A673 (cell line): ENCODE data around the gene EFNA5. TPM values are rescaled to one million over a fixed set of nuclear protein-coding genes. Genes with fewer than 3 reads are reported as not detected.

Experiments used
- BruUV-seq: library from RNA; stranded (reverse); fragments of 400-500 nt; replicated peaks from 2 replicates; lab custom pipeline; 2021; lab: Mats Ljungman, UMichigan
- CTCF ChIA-PET: fragments of 300-600 bp; sonication (Branson Sonifier 250); formaldehyde crosslinking; loops from one replicate; lab custom pipeline; 2022; ENCODE audit warnings: antibody characterized with exemption; lab: Charles Lee
- POLR2A ChIA-PET: fragments of 300-600 bp; sonication (Branson Sonifier 250); formaldehyde crosslinking; loops from one replicate; lab custom pipeline; 2022; ENCODE audit warnings: antibody characterized with exemption; ENCODE audit not compliant: low non-redundant PET; lab: Charles Lee
- DNase-seq: peaks from one replicate; pipeline ENCODE4 v3.0.0-alpha.2; 2015; ENCODE audit warnings: low spot score
- H3K27ac ChIP-seq: fragments of 200-600 bp; sonication (generic); 2 replicates; pipeline ENCODE4 v1.5.1; 2016; ENCODE audit warnings: mixed run types, low read depth, mild to moderate bottlenecking, mixed read lengths, antibody characterized with exemption, low read length; ENCODE audit not compliant: poor library complexity, severe bottlenecking
- H3K27me3 ChIP-seq: fragments of 200-600 bp; sonication (generic); replicated peaks from 2 replicates; pipeline ENCODE4 v1.6.1; 2017; ENCODE audit warnings: mixed run types, low read depth, mild to moderate bottlenecking, mixed read lengths, antibody characterized with exemption, low read length; ENCODE audit not compliant: insufficient read depth, poor library complexity
- H3K36me3 ChIP-seq: fragments of 200-600 bp; sonication (generic); 2 replicates; pipeline ENCODE4 v1.6.1; 2016; ENCODE audit warnings: mixed run types, mild to moderate bottlenecking, mixed read lengths, antibody characterized with exemption, low read length; ENCODE audit not compliant: insufficient read depth, poor library complexity, severe bottlenecking
- H3K4me1 ChIP-seq: fragments of 200-600 bp; sonication (generic); 2 replicates; pipeline ENCODE4 v1.6.1; 2017; ENCODE audit warnings: mixed run types, mild to moderate bottlenecking, mixed read lengths, antibody characterized with exemption, low read length; ENCODE audit not compliant: insufficient read depth, poor library complexity, severe bottlenecking
- H3K4me3 ChIP-seq: fragments of 200-600 bp; sonication (generic); 2 replicates; pipeline ENCODE4 v1.5.1; 2016; ENCODE audit warnings: low read depth, mixed run types, mild to moderate bottlenecking, mixed read lengths, low read length; ENCODE audit not compliant: poor library complexity, severe bottlenecking
- H3K9me3 ChIP-seq: fragments of 200-600 bp; sonication (generic); 2 replicates; pipeline ENCODE4 v1.6.1; 2016; ENCODE audit warnings: mixed run types, low read depth, mild to moderate bottlenecking, mixed read lengths, antibody characterized with exemption, low read length; ENCODE audit not compliant: poor library complexity, severe bottlenecking
- EZH2 ChIP-seq: fragments of 200-600 bp; sonication (generic); IDR thresholded peaks from 2 replicates; pipeline ENCODE4 v1.6.1; 2017; ENCODE audit warnings: borderline replicate concordance, low read depth, mild to moderate bottlenecking, mixed read lengths, antibody characterized with exemption, low read length; ENCODE audit not compliant: poor library complexity, severe bottlenecking
- intact Hi-C: fragments of 100-400 bp; cut with micrococcal nuclease; formaldehyde crosslinking; loops from one replicate; pipeline ENCODE4 v1.10.0; 2022; ENCODE audit not compliant: unreplicated experiment
- total RNA-seq: library from RNA; stranded (reverse); gene quantifications from 2 replicates; pipeline ENCODE4 v1.2.3, GENCODE V29; 2021
- TF ChIP-seq, protein P1 (sequence below): fragments of 300-800, 200-600 bp; sonication (generic); conservative IDR thresholded peaks from 2 replicates; pipeline ENCODE4 v1.5.1; 2017; ENCODE audit warnings: low read depth, mild to moderate bottlenecking, antibody characterized with exemption, low read length, moderate library complexity, mixed read lengths

The EFNA5 gene
- total RNA-seq, 1 experiment from 2014 or later = 16.7 TPM

DNA sequence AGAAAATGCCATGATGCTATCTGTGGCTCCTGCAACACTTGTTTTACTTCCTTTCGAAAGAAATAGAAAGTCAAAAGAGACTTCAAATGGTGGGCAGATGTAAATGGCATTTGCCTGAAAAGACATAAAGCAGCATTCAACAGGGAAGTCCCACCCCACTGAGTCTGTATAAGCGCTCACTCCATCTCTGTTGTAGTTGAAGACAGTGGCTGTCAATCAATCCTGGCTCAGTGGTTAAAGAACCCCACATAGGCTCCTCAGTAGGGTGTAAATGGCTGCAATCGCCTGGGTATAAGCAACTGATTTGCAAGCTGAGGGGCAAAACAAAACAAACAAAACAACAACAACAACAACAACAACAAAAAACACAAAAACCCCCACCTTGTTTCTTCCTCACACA is 158.7 kb downstream of the EFNA5 start:
- H3K27me3 ChIP-seq = no peaks in the 10 kb centered on the region
- H3K4me3 ChIP-seq = no peak overlapping the region
- no peak for TF ChIP-seq EZH2
- TF ChIP-seq, protein P1, sequence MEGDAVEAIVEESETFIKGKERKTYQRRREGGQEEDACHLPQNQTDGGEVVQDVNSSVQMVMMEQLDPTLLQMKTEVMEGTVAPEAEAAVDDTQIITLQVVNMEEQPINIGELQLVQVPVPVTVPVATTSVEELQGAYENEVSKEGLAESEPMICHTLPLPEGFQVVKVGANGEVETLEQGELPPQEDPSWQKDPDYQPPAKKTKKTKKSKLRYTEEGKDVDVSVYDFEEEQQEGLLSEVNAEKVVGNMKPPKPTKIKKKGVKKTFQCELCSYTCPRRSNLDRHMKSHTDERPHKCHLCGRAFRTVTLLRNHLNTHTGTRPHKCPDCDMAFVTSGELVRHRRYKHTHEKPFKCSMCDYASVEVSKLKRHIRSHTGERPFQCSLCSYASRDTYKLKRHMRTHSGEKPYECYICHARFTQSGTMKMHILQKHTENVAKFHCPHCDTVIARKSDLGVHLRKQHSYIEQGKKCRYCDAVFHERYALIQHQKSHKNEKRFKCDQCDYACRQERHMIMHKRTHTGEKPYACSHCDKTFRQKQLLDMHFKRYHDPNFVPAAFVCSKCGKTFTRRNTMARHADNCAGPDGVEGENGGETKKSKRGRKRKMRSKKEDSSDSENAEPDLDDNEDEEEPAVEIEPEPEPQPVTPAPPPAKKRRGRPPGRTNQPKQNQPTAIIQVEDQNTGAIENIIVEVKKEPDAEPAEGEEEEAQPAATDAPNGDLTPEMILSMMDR = no peak
- no peaks in the 10 kb centered on the region for H3K36me3 ChIP-seq
- DNase-seq = no peak
- POLR2A ChIA-PET = no interaction called here
- BruUV-seq = no TSS peak
- no peak overlapping the region for H3K27ac ChIP-seq
- no peaks in the 10 kb centered on the region for H3K9me3 ChIP-seq
- peaks cover 13% of the 10 kb centered on the region for H3K4me1 ChIP-seq
- intact Hi-C loops = no loop called here
- CTCF ChIA-PET = no interaction called here

DNA sequence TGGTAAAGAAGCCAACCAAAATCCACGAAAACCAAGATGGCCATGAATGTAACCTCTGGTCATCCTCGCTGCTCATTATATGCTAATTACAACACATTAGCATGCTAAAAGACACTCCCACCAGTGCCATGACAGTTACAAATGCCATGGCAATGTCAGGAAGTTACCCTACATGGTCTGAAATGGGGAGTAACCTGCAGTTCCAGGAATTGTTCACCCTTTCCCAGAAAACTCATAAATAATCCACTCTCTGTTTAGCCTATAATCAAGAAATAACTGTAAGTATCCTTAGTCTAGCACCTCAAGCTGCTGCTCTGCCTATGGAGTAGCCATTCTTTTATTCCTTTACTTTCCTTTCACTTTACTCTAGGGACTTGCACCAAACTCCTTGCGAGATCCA is 160.6 kb downstream of the EFNA5 start:
- POLR2A ChIA-PET = no interaction called here
- Histone ChIP-seq H3K4me1 (no peaks in the 10 kb centered on the region), H3K9me3 (no peaks in the 10 kb centered on the region), H3K36me3 (no peaks in the 10 kb centered on the region), H3K27me3 (no peaks in the 10 kb centered on the region), H3K4me3 (no peak overlapping the region), H3K27ac (no peak overlapping the region)
- CTCF ChIA-PET = no interaction called here
- DNase-seq = no peak
- intact Hi-C loops = no loop called here
- no TSS peak for BruUV-seq
- no peak for TF ChIP-seq EZH2
- TF ChIP-seq, protein P1 = no peak

DNA sequence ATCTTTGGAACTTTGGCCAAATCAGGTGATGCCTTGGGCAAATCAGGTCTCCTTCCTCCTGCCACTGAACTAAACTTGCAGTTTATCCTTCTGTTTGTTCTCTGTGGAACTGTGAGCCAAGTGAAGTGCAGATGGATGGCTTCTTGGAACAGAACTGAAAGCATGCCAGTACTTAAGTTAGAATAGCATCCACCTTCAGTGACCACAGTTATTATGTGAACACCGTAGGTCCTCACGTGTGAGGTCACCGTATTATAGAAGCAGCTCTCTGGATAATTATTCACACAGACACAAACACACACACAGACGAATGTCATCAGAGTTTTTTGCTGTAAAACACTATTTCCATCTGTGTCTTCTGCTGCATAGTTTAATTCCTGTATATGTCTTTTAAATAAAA is 162.6 kb downstream of the EFNA5 start:
- BruUV-seq = no TSS peak
- no peaks in the 10 kb centered on the region for H3K9me3 ChIP-seq
- POLR2A ChIA-PET = no interaction called here
- no peaks in the 10 kb centered on the region for H3K36me3 ChIP-seq
- H3K4me3 ChIP-seq = no peak overlapping the region
- intact Hi-C loops = no loop called here
- no peak for DNase-seq
- no peak overlapping the region for H3K27ac ChIP-seq
- CTCF ChIA-PET = interaction anchor here (0.7 kb wide), 1 partner anchor 64 kb away, joined by 3 read pairs; no protein-coding TSS in a partner anchor
- TF ChIP-seq, protein P1 = no peak
- no peak for TF ChIP-seq EZH2
- H3K4me1 ChIP-seq = no peaks in the 10 kb centered on the region
- H3K27me3 ChIP-seq = no peaks in the 10 kb centered on the region
